ENCODE measurements around the gene TBX4. TPM values are rescaled to one million over a fixed set of nuclear protein-coding genes. Genes with fewer than 3 reads are reported as not detected.

Gene TBX4
- total and polyA plus RNA-seq, 2 of the 13 experiments (the other 11 are each of a cell fraction or from before 2014, with no cell fraction given), result 0.11 to 1.1 TPM

DNA sequence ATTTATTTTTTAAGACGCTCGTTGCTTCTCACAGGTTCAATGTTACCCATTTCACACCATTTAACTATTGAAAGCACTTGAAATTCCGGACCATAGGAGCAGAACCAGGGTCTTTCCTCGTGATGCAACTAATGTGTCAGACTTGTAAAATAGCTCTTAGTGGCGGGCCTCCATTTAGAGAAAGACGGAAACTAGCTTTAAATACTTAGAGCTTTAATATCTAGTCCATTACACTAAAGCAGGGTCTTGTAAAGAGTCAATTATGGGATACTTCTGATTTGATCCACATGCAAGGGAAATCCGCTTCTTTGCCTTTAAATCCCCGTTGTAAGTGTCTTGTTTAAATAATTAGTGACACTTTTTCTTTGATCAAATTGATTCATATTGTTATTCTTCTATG is 82.2 kb downstream of the TBX4 start:
- ChIA-PET CTCF (ENCODE audit: low intra/inter-chr PET ratio, low total read pairs) (no interaction called here), POLR2A (no interaction called here)
- no peak for ATAC-seq
- H3K27ac ChIP-seq (ENCODE audit: extremely low read length, insufficient read depth, low read length), result no peak overlapping the region
- H4K20me1 ChIP-seq (ENCODE audit: insufficient read depth, low read length), result no peaks in the 10 kb centered on the region
- no peak for DNase-seq (ENCODE audit: low spot score)
- intact Hi-C loops (cut with micrococcal nuclease; ENCODE audit: unreplicated experiment) (no loop called here), in situ Hi-C loops (cut with HindIII; ENCODE audit: extremely low pct_ligation_motif_present, low pct_unique_long_range_greater_than_20kb) (no loop called here)
- H3K36me3 ChIP-seq (replicated peaks in 1 of 2; ENCODE audit: control insufficient read depth in 1 of 2, insufficient read depth in 2 of 2, low read length in 2 of 2), result no peaks in the 10 kb centered on the region
- no peaks in the 10 kb centered on the region for H3K79me2 ChIP-seq (ENCODE audit: insufficient read depth, low read length)
- H2AFZ ChIP-seq (ENCODE audit: low read length), result no peak overlapping the region
- FAIRE-seq, result no peak
- H3K9ac ChIP-seq (ENCODE audit: insufficient read depth, low read depth, low read length), result no peak overlapping the region
- no peak overlapping the region for H3K4me2 ChIP-seq (ENCODE audit: low read depth, low read length)
- peaks cover 13% of the 10 kb centered on the region; the same call in 1 of the 2 replicates for H3K4me1 ChIP-seq (ENCODE audit: insufficient read depth, low read length)
- 58% methylated on average over 8 of the region's 8 CpGs for WGBS (ENCODE audit: low lambda C conversion rate)
- H3K4me3 ChIP-seq (replicated peaks in 1 of 3; ENCODE audit: insufficient read depth in 1 of 3, low read depth in 2 of 3, low read length in 3 of 3), result no peak overlapping the region
- H3K27me3 ChIP-seq (ENCODE audit: control insufficient read depth in 1 of 2, insufficient read depth in 2 of 2, low read length in 2 of 2), result no peaks in the 10 kb centered on the region
- H3K9me3 ChIP-seq (ENCODE audit: low read length), result no peaks in the 10 kb centered on the region
- TF ChIP-seq PAWR (CRISPR knock-in tag; IDR thresholded peaks at IDR 0.05; ENCODE audit: borderline replicate concordance) (no peak), ZNF143 (CRISPR knock-in tag; IDR thresholded peaks at IDR 0.05) (no peak), ZNF253 (CRISPR knock-in tag; IDR thresholded peaks at IDR 0.05; ENCODE audit: borderline replicate concordance) (no peak), RBM22 (optimal IDR thresholded peaks at IDR 0.05; ENCODE audit: low read length) (no peak), GFI1 (CRISPR knock-in tag; IDR thresholded peaks at IDR 0.05; ENCODE audit: borderline replicate concordance) (no peak)
- TF ChIP-seq, protein P1, sequence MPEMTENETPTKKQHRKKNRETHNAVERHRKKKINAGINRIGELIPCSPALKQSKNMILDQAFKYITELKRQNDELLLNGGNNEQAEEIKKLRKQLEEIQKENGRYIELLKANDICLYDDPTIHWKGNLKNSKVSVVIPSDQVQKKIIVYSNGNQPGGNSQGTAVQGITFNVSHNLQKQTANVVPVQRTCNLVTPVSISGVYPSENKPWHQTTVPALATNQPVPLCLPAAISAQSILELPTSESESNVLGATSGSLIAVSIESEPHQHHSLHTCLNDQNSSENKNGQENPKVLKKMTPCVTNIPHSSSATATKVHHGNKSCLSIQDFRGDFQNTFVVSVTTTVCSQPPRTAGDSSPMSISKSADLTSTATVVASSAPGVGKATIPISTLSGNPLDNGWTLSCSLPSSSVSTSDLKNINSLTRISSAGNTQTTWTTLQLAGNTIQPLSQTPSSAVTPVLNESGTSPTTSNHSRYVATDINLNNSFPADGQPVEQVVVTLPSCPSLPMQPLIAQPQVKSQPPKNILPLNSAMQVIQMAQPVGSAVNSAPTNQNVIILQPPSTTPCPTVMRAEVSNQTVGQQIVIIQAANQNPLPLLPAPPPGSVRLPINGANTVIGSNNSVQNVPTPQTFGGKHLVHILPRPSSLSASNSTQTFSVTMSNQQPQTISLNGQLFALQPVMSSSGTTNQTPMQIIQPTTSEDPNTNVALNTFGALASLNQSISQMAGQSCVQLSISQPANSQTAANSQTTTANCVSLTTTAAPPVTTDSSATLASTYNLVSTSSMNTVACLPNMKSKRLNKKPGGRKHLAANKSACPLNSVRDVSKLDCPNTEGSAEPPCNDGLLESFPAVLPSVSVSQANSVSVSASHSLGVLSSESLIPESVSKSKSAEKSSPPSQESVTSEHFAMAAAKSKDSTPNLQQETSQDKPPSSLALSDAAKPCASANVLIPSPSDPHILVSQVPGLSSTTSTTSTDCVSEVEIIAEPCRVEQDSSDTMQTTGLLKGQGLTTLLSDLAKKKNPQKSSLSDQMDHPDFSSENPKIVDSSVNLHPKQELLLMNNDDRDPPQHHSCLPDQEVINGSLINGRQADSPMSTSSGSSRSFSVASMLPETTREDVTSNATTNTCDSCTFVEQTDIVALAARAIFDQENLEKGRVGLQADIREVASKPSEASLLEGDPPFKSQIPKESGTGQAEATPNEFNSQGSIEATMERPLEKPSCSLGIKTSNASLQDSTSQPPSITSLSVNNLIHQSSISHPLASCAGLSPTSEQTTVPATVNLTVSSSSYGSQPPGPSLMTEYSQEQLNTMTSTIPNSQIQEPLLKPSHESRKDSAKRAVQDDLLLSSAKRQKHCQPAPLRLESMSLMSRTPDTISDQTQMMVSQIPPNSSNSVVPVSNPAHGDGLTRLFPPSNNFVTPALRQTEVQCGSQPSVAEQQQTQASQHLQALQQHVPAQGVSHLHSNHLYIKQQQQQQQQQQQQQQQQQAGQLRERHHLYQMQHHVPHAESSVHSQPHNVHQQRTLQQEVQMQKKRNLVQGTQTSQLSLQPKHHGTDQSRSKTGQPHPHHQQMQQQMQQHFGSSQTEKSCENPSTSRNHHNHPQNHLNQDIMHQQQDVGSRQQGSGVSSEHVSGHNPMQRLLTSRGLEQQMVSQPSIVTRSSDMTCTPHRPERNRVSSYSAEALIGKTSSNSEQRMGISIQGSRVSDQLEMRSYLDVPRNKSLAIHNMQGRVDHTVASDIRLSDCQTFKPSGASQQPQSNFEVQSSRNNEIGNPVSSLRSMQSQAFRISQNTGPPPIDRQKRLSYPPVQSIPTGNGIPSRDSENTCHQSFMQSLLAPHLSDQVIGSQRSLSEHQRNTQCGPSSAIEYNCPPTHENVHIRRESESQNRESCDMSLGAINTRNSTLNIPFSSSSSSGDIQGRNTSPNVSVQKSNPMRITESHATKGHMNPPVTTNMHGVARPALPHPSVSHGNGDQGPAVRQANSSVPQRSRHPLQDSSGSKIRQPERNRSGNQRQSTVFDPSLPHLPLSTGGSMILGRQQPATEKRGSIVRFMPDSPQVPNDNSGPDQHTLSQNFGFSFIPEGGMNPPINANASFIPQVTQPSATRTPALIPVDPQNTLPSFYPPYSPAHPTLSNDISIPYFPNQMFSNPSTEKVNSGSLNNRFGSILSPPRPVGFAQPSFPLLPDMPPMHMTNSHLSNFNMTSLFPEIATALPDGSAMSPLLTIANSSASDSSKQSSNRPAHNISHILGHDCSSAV (CRISPR knock-in tag; IDR thresholded peaks at IDR 0.05; ENCODE audit: borderline replicate concordance), result no peak
- BruUV-seq (replicated peaks), result no TSS peak

Other genes with a start within 250 kb of the TBX4 start
- gene TBX2, start 52.6 kb upstream of the TBX4 start, total RNA-seq (2016; rRNA removed; fragmentation: Illumina TruSeq; extraction: Trizol), result 10.2 and 15.3 TPM in 2 replicates
- 2.8 and 3.0 TPM in 2 replicates for gene TBX2, start 52.6 kb upstream of the TBX4 start, polyA plus RNA-seq (2011; rRNA removed)
- 0.56 TPM in 1 of 2 replicates, not detected in the other for gene NACA2, start 138.8 kb downstream of the TBX4 start, total RNA-seq (2016; rRNA removed; fragmentation: Illumina TruSeq; extraction: Trizol)
- 0.09 and 0.21 TPM in 2 replicates for gene NACA2, start 138.8 kb downstream of the TBX4 start, polyA plus RNA-seq (2011; rRNA removed)

Measured in HepG2 (cell line).